Activated CD4-positive, alpha-beta T cell treated with anti-CD3 and anti-CD28 coated beads, Interleukin-2, amount 50 U/mL, for 16 hours (primary cell): ENCODE data around the gene BCAS1.
"Not testable (repeated sequence)": the region's sequence is repeated elsewhere in the genome, so short reads cannot be mapped to it uniquely, and the experiment has no call there.

ENCODE experiments used
- DNase-seq: peaks from one replicate; pipeline ENCODE4 v3.0.0-alpha.2; 2020

BCAS1 gene

DNA sequence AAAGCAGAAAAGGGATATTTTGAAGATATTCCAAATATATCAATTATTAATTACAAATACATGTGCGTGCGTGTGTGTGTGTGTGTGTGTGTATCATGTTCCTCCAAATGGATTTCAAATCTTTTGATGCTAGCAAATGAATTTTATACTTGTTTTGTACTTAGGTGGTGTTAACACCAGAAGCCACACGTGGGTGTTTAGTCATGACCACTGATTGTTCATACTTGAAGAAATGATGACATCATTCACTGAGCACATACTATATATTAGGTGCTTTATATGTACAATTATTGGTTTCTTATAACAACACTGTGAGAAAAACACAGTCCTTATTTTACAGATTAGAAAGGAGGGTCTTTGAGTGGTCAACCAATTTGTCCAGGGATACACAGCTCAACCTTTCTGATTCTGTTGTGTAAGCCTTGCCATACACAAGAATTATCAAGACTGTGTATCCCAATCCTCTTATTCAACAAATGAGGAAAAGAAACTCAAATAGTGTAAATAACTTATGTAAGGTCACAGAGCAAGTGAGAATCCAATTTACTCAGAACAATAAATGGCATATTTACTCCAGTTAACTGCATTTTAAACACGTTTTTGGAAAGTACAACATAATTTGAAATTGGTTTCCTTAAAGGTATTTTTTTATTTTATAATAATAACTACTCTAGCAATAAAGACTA lies 88.5 kb downstream of the BCAS1 start:
- peak; percentile 31 for DNase-seq

DNA sequence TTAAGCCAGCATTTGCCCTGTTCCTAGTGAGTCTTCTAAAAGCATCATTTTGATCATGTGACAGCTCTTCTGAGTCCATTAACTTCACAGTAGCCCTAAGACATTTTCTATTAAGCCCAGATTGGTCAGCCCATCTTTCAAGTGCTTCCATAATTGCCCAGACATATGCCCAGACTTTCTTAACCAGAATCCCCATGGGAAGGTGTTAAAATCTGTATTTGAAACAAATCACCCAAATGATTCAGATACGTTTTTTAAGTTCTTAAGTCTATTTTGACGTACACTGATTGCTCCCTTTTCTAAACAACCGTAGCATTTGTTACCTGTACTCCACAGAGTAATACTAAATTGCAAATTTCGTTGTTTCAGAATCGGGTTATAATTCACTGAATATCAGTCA lies 89.3 kb downstream of the BCAS1 start:
- DNase-seq, result no peak

DNA sequence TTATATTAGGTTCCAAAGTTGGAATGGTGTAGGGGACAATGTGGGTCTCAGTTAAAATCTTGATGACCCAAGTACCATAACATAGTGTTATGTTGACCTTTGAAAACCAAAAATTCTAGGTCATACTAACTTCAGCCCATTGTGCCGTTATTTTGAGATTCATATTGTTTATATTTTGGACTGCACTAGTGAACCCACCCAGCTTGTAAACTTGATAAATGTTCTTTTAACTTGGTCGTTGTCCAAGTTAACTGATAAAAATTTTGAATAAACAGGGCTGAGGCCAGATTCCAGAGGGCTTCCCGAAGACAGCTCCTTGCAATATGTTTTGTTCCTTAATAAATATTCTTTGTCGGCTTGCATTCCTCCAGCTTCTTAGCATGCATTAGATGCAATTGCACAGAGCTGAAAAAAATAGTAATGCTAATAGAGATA lies 90.3 kb downstream of the BCAS1 start:
- DNase-seq, result no peak

DNA sequence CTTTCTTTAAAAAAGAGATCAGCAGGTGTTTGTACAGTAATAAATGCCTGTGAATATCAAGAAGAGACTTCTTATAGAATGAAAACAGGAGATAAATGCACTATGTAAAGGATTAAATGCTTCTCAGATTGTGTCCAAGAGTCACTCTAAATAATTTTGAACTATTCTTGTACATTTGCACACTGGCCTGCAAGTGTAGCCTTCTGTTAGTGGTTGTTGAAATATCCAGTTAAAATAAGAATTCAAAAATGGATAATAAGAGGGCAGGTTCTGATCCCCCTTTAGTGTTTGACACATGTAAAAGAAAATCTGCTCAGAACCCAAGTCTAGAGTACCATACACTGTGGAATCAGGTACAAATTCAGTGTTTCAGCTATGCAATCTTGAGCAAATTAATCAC lies 91.9 kb downstream of the BCAS1 start:
- DNase-seq, result no peak

DNA sequence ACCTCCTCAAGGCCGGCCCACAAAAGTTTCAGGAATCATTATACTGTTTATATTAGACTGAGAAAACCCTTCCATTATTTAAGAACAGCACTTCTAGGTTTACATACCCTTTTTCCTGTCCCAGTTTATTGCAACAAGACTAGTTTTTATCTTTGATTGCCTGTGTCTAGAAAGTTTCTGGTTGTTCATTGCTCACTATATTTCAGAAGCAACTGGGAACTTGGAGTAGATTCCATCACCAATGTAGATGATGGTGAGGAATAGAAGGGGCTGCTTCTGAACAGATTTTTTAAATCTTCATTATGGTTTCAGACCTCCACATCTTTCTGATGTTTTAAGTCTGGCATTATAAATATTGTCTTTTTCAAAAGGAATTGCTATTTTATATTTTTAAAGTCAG lies 93.0 kb downstream of the BCAS1 start:
- DNase-seq, result no peak

DNA sequence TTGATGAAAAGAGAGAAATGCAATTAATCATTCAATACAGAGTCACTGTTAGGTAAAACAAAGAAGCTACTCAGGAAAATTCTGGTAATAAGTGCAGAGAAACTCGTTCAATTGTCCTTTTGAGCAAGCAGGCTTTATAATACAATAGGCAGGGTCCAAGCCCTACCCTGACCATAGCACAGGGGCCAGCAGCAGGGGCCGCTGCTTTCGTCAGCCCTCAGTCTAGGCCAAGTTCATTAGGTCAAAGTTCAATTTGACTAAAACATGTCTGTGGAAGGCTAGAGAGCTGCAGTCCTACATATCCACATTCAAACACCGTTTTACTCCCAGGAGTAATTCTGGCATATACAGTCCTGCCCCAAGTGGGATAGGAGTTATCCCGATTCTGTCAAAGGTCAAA lies 94.6 kb downstream of the BCAS1 start:
- DNase-seq, result no peak

DNA sequence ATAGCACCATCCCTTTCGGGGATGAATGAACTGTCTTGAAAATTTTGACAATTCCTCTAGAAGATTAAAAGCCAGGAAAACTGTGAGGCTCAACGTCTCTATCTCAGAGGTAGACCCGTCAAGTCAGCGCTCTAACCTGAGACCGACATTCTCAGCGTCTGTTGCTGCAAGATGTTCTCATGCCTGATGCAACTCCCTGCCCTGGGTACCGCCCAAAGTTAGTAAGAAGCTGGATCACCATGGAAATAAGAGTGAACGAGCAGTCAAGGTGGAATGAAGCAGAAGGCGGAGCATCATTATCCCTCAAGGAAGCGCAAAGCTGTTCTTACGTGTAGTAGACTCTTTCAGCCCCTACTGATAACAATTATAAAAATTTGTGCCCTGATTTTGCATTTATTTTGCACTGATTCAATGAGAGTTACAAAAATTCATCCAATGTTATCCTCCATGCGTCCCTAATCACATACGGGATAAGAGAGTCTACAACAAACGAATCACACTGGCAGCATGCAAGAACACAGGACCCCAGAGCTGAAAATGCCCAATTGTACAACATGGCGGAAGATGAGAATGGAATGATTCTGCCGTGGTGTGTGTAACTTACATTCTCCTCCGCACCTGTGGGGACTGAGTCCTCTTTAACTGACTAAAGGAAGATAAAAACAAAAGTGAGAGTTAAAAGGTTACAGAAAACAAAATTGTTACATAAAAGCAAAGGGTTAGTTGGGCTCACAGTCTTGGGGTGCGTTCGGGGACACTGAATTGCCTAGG lies 95.4 kb downstream of the BCAS1 start:
- no peak for DNase-seq

DNA sequence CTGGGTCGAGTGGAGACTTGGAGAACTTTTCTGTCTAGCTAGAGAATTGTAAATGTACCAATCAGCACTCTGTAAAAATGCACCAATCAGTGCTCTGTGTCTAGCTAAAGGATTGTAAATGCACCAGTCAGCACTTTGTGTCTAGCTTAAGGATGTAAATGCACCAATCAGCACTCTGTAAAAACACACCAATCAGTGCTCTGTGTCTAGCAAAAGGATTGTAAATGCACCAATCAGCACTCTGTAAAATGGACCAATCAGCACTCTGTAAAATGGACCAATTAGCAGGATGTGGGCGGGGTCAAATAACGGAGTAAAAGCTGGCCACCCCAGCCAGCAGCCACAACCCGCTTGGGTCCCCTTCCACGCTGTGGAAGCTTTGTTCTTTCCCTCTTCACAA lies 96.5 kb downstream of the BCAS1 start:
- DNase-seq, result not testable (repeated sequence)

DNA sequence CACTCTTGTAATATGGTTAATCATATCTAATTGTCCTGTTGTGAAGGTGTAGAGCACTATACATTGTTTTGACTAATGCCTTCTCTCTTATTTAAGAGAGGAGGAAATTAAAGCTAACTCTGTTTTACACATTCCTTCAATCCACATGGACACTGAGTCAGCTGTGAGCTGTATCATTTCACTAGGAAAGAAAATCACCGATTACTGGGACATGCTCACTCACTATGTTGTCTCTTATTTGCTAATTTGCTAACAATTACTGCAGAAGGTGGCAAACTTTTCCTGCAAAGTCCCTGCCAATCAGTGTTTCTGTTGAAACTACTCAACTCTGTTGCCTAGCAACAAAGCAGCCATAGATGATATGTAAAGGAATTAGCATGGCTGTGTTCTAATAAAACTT lies 98.2 kb downstream of the BCAS1 start:
- DNase-seq, result no peak

DNA sequence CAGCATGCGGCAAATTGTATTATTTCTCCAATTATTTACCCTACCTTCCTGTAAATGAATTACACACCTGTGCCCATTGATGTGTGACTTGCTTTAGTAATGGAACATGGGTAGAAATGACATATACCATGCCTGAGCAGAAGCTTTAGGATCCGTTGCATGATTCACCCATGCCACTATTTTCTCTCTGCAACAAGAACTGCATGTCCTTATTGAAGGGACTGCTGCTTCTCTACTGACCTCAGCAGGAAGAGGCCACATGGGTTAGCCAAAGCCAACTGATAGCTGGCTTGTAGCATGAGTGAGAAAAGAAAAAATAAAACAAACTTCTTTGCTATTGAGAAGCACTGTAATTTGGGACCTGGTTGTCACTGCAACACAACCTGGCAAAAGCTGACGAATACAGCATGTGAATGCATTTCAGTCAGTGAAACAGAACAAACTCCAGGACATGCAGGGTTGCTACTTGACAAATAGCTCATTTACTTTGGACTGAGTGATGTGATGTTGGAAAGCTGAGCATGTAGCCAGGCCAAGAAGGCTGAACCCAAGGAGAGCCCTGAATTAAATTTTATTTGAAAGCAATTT lies 99.2 kb downstream of the BCAS1 start:
- DNase-seq, result no peak

DNA sequence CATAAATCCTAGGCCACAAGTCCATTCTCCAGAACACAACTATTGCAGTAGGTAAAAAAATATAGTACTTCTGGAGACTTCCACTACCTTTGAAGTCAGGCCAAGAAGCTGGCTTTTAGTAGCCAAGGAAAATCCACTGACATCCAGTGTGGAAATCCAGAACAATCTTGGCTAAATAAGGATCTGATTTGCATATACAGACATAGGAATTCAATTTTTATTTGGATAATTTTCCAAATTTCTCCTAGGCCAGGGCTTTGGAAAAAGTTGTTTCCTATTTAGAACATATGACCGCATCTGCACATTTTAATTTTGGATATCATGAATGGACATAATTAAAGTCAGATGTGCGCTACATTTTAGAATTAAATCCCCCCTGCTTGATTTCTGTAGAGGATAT lies 100.2 kb downstream of the BCAS1 start:
- no peak for DNase-seq

DNA sequence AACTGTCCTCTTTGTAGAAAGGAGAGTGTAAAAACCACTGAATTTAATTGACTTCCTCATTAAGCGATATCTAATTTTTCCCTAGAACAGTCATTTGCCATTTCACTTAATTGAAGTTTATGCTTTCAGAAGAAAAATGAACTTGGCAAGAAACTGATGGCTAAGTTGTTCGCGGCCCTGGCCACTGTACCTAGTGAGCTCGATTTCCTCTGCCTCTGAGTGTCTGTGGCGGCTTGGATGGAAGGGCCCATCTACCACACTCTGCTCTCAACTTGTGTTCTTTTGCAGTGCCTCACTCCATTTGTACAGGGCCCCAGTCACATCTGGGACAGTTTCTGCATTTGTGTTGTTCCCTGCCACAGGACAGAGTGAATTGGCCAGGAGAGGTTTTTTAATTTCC lies 102.9 kb downstream of the BCAS1 start:
- DNase-seq, result no peak

DNA sequence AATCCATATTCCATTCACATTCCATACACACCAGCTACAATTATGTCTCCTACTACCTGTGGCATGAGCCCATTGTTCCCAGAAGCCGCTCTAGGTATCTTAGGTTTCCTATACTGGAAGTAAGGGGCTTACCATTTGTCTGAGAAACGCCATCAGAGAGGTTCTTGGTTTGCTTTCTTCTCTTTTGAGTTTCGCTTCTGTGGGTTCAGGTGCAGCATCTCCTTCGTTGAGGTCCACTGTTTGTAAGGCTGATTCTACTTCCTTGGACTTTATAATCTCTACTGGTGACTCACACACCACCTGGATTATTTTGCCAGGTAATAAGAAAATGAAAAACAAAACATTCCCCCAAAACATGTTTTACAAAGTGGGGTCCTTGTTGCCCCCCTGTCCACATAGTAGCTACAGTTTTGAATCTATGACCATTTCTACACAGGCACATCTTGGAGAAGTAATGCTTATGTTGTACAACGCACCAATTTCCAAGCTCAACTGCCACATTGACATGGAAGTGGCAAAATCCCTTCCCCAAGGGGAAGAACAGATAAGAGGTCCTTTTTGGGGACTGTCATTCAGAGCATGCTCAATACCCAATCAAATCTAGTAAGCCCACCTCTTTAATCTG lies 103.5 kb downstream of the BCAS1 start:
- DNase-seq, result no peak

DNA sequence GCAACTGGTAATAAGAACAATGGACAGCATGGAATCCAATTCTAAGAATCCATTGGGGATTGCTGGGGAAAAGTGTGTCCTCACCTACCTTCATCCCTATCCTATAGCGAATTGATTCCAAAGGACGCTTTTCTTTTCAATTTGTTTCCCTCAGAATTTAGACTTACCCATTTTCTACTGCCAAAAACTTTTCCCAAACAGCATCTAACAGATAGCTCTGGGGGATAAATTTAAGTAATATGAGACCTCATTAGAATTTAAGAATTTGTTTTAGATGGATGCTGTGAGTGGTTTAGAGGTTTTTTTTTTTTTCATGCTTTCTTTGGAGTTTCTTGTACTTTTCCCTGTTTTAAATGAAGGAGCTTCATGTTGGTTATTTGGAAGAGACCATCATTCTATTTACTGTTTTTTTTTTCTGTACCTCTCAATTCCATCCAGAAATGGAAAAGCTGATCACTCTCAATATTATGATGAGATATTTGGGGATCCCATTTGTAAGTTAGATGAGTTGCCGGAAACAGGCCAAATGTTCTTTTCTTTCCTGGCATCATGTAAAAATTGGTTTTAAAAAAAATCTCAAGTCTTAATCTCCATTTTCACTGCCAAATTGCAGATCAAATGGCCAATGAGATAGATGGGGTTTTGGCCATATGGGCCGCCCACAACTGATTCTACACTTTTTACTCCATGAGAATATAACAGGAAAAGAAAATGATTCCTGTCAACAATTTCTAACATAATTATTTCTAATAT lies 105.7 kb downstream of the BCAS1 start:
- DNase-seq, result no peak

DNA sequence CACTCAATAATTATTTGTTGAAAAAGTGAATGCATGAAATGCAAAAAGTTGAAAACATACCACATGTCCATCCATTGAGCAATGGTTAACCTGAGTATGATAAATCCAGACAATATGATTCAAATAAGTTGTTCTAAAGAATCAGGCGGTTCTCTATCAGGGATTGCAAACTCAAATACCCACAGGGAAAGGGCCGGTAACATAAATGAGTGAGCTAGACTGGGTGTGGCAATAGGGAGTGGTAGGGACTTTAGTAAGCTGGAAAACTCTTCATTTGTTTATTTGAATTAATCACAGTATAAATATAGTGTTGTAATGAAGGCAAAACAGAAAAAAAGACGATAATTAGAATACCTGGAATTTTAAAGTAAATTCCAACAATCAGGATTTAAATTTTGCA lies 106.3 kb downstream of the BCAS1 start:
- DNase-seq, result no peak

DNA sequence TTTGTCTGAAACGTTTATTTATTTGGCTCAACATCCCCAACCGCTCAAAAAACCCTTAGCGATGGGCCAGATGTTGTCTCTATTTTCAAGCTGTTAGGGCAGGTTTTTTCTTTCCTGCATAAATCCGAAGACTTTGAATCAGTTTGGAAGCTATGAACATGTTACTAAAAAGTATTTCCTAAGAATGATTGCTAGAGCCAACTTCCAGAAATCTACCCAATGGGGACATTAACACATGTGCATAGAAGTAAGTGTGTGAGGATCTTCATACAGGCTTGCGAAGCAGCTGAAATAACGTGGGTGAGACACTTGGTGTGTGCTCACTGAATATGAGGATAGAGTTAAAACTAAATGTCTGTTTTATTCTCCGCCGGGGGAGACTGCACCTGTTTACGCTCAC lies 106.8 kb downstream of the BCAS1 start:
- no peak for DNase-seq

DNA sequence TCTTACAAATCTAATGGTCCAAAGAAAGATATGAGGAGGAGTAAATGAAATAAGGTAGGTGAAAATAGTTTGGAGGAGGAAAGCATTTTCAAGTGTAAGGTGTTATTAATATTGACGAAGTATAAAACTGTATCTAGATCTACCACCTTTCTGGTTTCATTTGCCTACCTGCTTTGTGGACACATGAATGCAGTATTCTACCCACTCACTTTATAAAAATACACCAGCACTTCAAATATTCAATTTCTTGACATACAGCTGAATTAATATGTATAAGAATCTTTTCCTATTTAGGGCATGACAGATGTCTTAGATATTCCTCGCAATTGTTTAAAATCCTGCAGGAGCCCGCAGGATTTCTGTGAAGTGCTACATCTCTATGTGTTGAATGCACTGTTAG lies 108.0 kb downstream of the BCAS1 start:
- DNase-seq, result no peak

DNA sequence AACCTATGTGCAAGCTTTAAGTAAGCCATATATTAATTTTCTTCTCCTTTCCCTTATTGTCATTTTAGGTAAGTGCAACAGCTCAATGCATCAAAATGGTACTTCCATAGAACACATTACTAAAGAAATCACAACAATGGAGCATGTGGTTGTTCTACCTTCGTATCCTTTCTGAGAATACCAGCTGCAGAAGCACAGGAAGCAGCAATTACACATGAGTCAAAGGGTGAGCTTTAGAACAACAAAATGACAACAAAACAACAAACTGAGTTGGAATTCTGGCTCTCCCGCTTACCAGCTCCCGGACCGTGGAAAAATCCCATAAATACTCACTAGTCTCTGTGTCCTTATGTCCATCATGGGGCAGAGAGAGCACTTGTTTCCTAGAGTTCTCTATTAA lies 108.9 kb downstream of the BCAS1 start:
- DNase-seq, result no peak

DNA sequence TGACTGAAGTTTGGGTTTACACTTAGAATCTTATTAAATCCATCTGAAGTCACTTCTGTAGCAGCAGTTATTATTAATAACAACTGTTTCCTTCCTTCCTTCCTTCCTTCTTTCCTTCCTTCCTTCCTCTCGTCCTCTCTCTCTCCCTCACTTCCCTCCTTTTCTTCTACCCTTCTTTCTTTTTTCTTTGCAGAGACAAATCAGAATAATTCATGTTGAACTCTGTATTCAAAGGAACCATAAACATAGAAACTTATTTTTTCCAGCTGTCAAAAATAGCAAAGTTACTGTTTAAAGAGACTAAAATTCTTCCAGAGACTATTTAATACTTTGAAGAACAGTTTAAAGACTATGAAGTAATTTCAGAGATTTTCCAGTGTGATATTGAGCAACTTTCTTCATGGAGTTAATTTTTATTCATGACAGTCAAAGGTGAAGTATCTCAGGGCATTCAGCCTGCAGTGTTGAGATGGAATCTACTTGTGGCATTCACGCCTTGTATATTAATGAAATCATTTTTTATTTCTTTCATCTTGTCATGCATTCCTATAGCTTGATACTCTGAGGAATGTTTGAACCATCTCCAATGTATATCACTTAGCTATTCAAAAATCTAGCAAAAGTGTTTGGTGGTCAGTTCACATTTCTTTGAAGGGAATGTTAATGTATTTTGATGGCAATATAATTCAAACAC lies 109.7 kb downstream of the BCAS1 start:
- no peak for DNase-seq

DNA sequence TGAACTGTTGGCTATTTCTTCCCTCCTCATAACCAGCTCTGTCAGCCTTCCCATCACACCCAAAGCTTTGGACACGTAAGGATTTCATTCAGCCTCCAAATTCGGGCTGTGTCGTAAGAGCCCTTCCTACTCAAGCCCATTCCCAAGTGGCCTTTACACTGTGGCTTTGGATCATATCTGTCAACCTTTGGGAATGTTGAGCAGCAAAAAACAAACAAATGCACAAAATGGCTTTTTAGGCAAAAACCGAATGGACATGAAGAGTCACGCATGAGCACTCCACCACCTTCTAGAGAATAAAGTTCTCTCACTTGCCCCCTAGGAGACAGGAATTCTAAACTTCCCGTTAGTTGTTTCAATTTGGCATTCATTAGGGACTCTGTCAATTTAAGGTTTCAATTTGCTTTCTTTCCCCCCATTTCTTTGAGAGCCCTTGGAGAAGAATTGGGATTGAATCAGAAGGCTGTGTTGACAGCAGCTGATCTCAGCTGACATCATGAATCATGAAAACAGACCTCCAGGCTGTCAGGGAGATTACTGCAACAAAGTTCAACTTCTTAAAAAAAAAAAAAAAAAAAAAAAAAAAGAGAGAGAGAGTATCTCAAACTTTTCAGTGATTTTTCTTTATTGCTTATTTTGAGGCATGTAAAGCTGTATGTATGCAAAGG lies 110.3 kb downstream of the BCAS1 start:
- no peak for DNase-seq

DNA sequence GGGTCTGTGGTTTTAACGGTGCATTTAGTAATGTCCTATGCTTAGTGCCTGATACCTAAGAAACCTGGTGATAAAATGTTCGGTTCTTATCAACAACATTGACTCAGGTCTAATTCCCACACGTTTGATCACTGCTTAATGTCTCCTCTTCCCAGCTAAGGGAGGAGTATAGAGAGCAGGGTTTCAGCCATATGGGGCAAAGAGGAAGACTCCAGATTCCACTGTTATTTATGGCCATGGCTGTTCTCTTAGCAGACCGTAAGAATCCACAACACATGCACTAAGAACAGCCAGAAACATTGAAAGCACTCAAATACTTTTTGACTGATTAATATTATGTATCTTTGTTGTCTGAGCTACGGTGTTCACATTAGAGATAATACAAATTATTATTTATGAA lies 112.1 kb downstream of the BCAS1 start:
- no peak for DNase-seq
